H9 (cell line): Measurements from ENCODE around the gene GPR171. TPM values are rescaled to one million over a fixed set of nuclear protein-coding genes. Genes with fewer than 3 reads are reported as not detected.
"Not testable (repeated sequence)": the region's sequence is repeated elsewhere in the genome, so short reads cannot be mapped to it uniquely, and the experiment has no call there.

Experiments
- DNase-seq: peaks from one replicate; pipeline ENCODE4 v3.0.0-alpha.2; 2017
- H2AFZ ChIP-seq: one replicate; pipeline ENCODE4 v1.6.1; 2013; ENCODE audit warnings: mild to moderate bottlenecking, low read length, control low read depth, moderate library complexity
- H2AK5ac ChIP-seq: 2 replicates; pipeline ENCODE4 v1.6.1; 2013; ENCODE audit warnings: low read length, control low read depth, mixed read lengths; ENCODE audit not compliant: insufficient read length
- H2BK120ac ChIP-seq: one replicate; pipeline ENCODE4 v1.6.1; 2013; ENCODE audit warnings: low read depth, mild to moderate bottlenecking, low read length, control low read depth, inconsistent platforms; ENCODE audit not compliant: poor library complexity, severe bottlenecking
- H2BK12ac ChIP-seq: 2 replicates; pipeline ENCODE4 v1.6.1; 2013; ENCODE audit warnings: low read length, control low read depth, mixed read lengths, low read depth; ENCODE audit not compliant: insufficient read length
- H2BK15ac ChIP-seq: 2 replicates; pipeline ENCODE4 v1.6.1; 2013; ENCODE audit warnings: low read depth, low read length, control low read depth
- H2BK20ac ChIP-seq: one replicate; pipeline ENCODE4 v1.6.1; 2013; ENCODE audit warnings: low read depth, mild to moderate bottlenecking, low read length, control low read depth, inconsistent platforms; ENCODE audit not compliant: poor library complexity, severe bottlenecking
- H2BK5ac ChIP-seq: 2 replicates; pipeline ENCODE4 v1.6.1; 2013; ENCODE audit warnings: low read length, control low read depth, mixed read lengths; ENCODE audit not compliant: insufficient read length
- H3K14ac ChIP-seq: 2 replicates; pipeline ENCODE4 v1.6.1; 2013; ENCODE audit warnings: low read length, control low read depth; ENCODE audit not compliant: insufficient read depth
- H3K18ac ChIP-seq: 2 replicates; pipeline ENCODE4 v1.6.1; 2013; ENCODE audit warnings: low read depth, mild to moderate bottlenecking, mixed read lengths, low read length, control low read depth; ENCODE audit not compliant: insufficient read length
- H3K23ac ChIP-seq: 2 replicates; pipeline ENCODE4 v1.6.1; 2013; ENCODE audit warnings: low read length, control low read depth, mixed read lengths, low read depth; ENCODE audit not compliant: insufficient read length
- H3K23me2 ChIP-seq: 2 replicates; pipeline ENCODE4 v1.6.1; 2013; ENCODE audit warnings: low read depth, mild to moderate bottlenecking, mixed read lengths, low read length, control low read depth; ENCODE audit not compliant: insufficient read length, poor library complexity, severe bottlenecking
- H3K27ac ChIP-seq: 2 replicates; pipeline ENCODE4 v1.5.1; 2013; ENCODE audit warnings: low read length, control low read depth, mixed read lengths, low read depth; ENCODE audit not compliant: insufficient read length
- H3K27me3 ChIP-seq: 2 replicates; pipeline ENCODE4 v1.6.1; 2013; ENCODE audit warnings: low read length, control low read depth, inconsistent platforms; ENCODE audit not compliant: insufficient read depth
- H3K4ac ChIP-seq: 2 replicates; pipeline ENCODE4 v1.6.1; 2013; ENCODE audit warnings: low read depth, mild to moderate bottlenecking, control low read depth, inconsistent platforms, low read length, moderate library complexity
- H3K4me1 ChIP-seq: 2 replicates; pipeline ENCODE4 v1.6.1; 2013; ENCODE audit warnings: low read length, control low read depth, inconsistent platforms; ENCODE audit not compliant: insufficient read depth
- H3K4me2 ChIP-seq: 2 replicates; pipeline ENCODE4 v1.6.1; 2013; ENCODE audit warnings: low read length, control low read depth, mixed read lengths; ENCODE audit not compliant: insufficient read length, insufficient read depth
- H3K56ac ChIP-seq: 2 replicates; pipeline ENCODE4 v1.6.1; 2013; ENCODE audit warnings: low read depth, mild to moderate bottlenecking, mixed read lengths, low read length, control low read depth; ENCODE audit not compliant: insufficient read length
- H3K79me1 ChIP-seq: 2 replicates; pipeline ENCODE4 v1.6.1; 2013; ENCODE audit warnings: low read depth, mild to moderate bottlenecking, moderate library complexity, low read length, control low read depth, inconsistent platforms; ENCODE audit not compliant: insufficient read depth, poor library complexity, severe bottlenecking
- H3K79me2 ChIP-seq: 2 replicates; pipeline ENCODE4 v1.6.1; 2013; ENCODE audit warnings: low read length, control low read depth, inconsistent platforms; ENCODE audit not compliant: insufficient read depth
- H3K9ac ChIP-seq: 2 replicates; pipeline ENCODE4 v1.6.1; 2013; ENCODE audit warnings: low read length, control low read depth, mixed read lengths; ENCODE audit not compliant: insufficient read length; ENCODE audit errors: extremely low read depth
- H3K9me3 ChIP-seq: one replicate; pipeline ENCODE4 v1.6.1; 2013; ENCODE audit warnings: low read depth, low read length, inconsistent platforms; ENCODE audit not compliant: control insufficient read depth
- H3T11ph ChIP-seq: one replicate; pipeline ENCODE4 v1.6.1; 2013; ENCODE audit warnings: mild to moderate bottlenecking, low read length, control low read depth, inconsistent platforms
- H4K20me1 ChIP-seq: one replicate; pipeline ENCODE4 v1.6.1; 2013; ENCODE audit not compliant: control insufficient read depth, insufficient read length, insufficient read depth
- H4K5ac ChIP-seq: 2 replicates; pipeline ENCODE4 v1.6.1; 2013; ENCODE audit warnings: low read depth, mild to moderate bottlenecking, mixed read lengths, low read length, control low read depth; ENCODE audit not compliant: insufficient read length
- H4K8ac ChIP-seq: replicated peaks from 2 replicates; pipeline ENCODE4 v1.6.1; 2013; ENCODE audit warnings: low read length, control low read depth, mixed read lengths, low read depth; ENCODE audit not compliant: insufficient read length
- H4K91ac ChIP-seq: 2 replicates; pipeline ENCODE4 v1.6.1; 2013; ENCODE audit warnings: low read depth, mild to moderate bottlenecking, moderate library complexity, mixed read lengths, low read length, control low read depth; ENCODE audit not compliant: insufficient read length
- H3K27ac Mint-ChIP-seq, 3 experiments: 2 replicates in 2 of 3; 3 replicates in 1 of 3; pipeline ENCODE4 v1.8.0; 2020 to 2021; ENCODE audit warnings: mixed read lengths in 3 of 3, mild to moderate bottlenecking in 1 of 3, moderate library complexity in 1 of 3
- H3K27me3 Mint-ChIP-seq: 2 replicates; pipeline ENCODE4 v1.8.0; 2021; ENCODE audit warnings: low read depth, mild to moderate bottlenecking, moderate library complexity, mixed read lengths
- H3K36me3 Mint-ChIP-seq, 3 experiments: 2 replicates in 2 of 3; 3 replicates in 1 of 3; pipeline ENCODE4 v1.8.0; 2020 to 2021; ENCODE audit warnings: low read depth in 3 of 3, mixed read lengths in 3 of 3; ENCODE audit not compliant: insufficient read depth in 1 of 3
- H3K4me1 Mint-ChIP-seq, 2 experiments: 2 replicates each; pipeline ENCODE4 v1.8.0; 2020; ENCODE audit warnings: mixed read lengths in 2 of 2
- H3K4me3 Mint-ChIP-seq, 2 experiments: 2 replicates in 1 of 2; 3 replicates in 1 of 2; pipeline ENCODE4 v1.8.0; 2020 to 2021; ENCODE audit warnings: mild to moderate bottlenecking in 2 of 2, mixed read lengths in 2 of 2, moderate library complexity in 1 of 2
- H3K9me3 Mint-ChIP-seq, 2 experiments: 2 replicates in 1 of 2; 3 replicates in 1 of 2; pipeline ENCODE4 v1.8.0; 2020; ENCODE audit warnings: mild to moderate bottlenecking in 2 of 2, mixed read lengths in 2 of 2, moderate library complexity in 1 of 2
- WGBS: extraction: QIAGEN DNeasy Blood & Tissue Kit; methylation state at CpG from one replicate; pipeline ENCODE4 v1.1.7; 2013; ENCODE audit warnings: missing lambda C conversion rate, low lambda C conversion rate, mixed read lengths; ENCODE audit not compliant: insufficient read length; ENCODE audit errors: extremely low coverage; 5-methylcytosine and 5-hydroxymethylcytosine counted together
- total RNA-seq: library from RNA; stranded (reverse); gene quantifications from 2 replicates; pipeline ENCODE4 v1.2.1, GENCODE V29; 2021
- TF ChIP-seq, protein P1 (sequence below): fragments of 200-600 bp; sonication (generic); conservative IDR thresholded peaks from 3 replicates; pipeline ENCODE4 v1.8.0; 2021; ENCODE audit warnings: antibody characterized with exemption, mild to moderate bottlenecking

The GPR171 gene
- total RNA-seq, 1 experiment from 2014 or later: not detected

DNA sequence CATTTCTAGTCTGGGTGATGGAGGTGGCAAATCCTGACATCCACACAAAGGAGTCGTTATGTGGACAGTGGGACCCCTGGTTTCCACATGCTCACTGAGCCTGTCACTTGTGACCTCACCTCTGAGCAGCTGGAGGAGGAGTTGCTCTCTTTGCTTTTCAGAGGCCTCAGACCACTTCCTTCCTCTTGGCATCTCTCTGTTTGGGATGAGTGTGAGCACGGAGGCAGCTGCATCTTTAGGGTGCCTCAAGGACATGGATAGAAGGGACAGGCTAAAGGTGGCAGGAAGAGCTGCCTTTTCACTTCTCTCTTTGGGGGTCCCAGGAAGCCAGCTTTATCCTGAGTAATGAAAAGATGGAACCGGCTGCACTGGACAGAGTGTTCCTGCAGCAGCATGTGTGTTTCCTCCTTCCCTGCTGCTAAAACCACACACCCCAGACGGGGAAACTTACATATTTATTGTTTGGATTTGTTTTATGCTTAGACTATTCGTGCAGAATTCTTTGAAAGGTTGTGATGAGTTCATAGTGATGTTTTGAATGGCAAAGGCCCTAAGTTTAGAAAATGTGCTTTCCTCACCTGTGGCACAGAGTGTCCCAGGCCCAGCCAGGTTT lies 31.8 kb downstream of the GPR171 start:
- WGBS: no CpG with 5 or more reads among the region's 5 CpGs
- H3K27me3 ChIP-seq: no peaks in the 10 kb centered on the region
- no peak overlapping the region for H3K27ac ChIP-seq
- H3K4me1 Mint-ChIP-seq: peaks cover 7 to 12% of the 10 kb centered on the region in 2 experiments
- no peaks in the 10 kb centered on the region for H4K20me1 ChIP-seq
- H3K27ac Mint-ChIP-seq: no peak overlapping the region; a peak in 1 of 7 replicates
- H4K8ac ChIP-seq: no peak overlapping the region
- H3K56ac ChIP-seq: no peak overlapping the region
- no peaks in the 10 kb centered on the region for H3K23me2 ChIP-seq
- H3K4me3 Mint-ChIP-seq: no peak overlapping the region
- no peaks in the 10 kb centered on the region for H3K27me3 Mint-ChIP-seq
- peaks cover 0 to 2% (median 1%) of the 10 kb centered on the region in 3 experiments; a peak in 2 of 7 replicates for H3K36me3 Mint-ChIP-seq
- no peaks in the 10 kb centered on the region for H3K9me3 ChIP-seq
- H3K4ac ChIP-seq: no peak overlapping the region
- H4K5ac ChIP-seq: no peak overlapping the region
- no peak overlapping the region for H3K23ac ChIP-seq
- H3K14ac ChIP-seq: no peak overlapping the region
- H2AFZ ChIP-seq: no peak overlapping the region
- H2BK120ac ChIP-seq: no peak overlapping the region
- no peak for DNase-seq
- H3K79me1 ChIP-seq: no peaks in the 10 kb centered on the region
- no peak overlapping the region for H3K9ac ChIP-seq
- H2BK5ac ChIP-seq: no peak overlapping the region
- H3K4me1 ChIP-seq: peaks cover 2% of the 10 kb centered on the region; the same call in 1 of the 2 replicates
- no peak overlapping the region for H4K91ac ChIP-seq
- H2AK5ac ChIP-seq: no peak overlapping the region
- H2BK12ac ChIP-seq: no peak overlapping the region
- TF ChIP-seq, protein P1, sequence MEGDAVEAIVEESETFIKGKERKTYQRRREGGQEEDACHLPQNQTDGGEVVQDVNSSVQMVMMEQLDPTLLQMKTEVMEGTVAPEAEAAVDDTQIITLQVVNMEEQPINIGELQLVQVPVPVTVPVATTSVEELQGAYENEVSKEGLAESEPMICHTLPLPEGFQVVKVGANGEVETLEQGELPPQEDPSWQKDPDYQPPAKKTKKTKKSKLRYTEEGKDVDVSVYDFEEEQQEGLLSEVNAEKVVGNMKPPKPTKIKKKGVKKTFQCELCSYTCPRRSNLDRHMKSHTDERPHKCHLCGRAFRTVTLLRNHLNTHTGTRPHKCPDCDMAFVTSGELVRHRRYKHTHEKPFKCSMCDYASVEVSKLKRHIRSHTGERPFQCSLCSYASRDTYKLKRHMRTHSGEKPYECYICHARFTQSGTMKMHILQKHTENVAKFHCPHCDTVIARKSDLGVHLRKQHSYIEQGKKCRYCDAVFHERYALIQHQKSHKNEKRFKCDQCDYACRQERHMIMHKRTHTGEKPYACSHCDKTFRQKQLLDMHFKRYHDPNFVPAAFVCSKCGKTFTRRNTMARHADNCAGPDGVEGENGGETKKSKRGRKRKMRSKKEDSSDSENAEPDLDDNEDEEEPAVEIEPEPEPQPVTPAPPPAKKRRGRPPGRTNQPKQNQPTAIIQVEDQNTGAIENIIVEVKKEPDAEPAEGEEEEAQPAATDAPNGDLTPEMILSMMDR: no peak
- no peak overlapping the region for H3K18ac ChIP-seq
- no peak overlapping the region for H3T11ph ChIP-seq
- no peaks in the 10 kb centered on the region for H3K79me2 ChIP-seq
- H2BK20ac ChIP-seq: no peak overlapping the region
- no peaks in the 10 kb centered on the region for H3K9me3 Mint-ChIP-seq
- no peak overlapping the region for H2BK15ac ChIP-seq
- H3K4me2 ChIP-seq: no peak overlapping the region

DNA sequence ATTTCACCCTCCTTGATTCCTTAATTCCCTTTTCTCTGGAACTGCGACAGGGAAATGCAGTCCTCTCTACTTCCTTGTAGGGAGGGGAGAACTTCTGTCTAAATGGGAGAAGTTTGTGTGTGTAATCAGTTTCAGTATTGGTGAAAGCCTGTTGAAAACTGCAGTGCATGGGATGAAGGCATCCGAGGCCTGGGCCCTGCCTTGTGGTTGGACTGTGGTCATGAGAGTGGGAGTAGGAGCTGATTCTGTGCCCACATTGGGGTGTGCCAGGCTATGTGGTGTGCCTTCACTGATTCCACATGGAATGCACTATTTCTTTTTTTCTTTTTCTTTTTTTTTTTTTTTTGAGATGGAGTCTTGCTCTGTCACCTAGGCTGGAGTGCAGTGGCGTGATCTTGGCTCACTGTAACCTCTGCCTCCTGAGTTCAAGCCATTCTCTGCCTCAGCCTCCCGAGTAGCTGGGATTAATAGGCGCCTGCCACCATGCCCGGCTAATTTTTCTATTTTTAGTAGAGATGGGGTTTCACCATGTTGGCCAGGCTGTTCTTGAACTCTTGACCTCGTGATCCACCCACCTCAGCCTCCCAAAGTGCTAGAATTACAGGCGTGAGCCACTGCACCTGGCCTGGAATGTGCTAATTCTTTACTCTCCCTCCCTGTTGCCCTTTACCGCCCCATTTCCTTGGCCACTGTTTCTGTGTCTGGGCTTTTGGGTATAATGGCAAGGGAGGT lies 32.9 kb downstream of the GPR171 start:
- not testable (repeated sequence) for H3K14ac ChIP-seq, H3K23ac ChIP-seq
- H3K36me3 Mint-ChIP-seq: peaks cover 0 to 13% (median 6%) of the 10 kb centered on the region in 3 experiments; a peak in 3 of 7 replicates

More for the DNA sequence above, 32.9 kb downstream of the GPR171 start:
- not testable (repeated sequence) for H2BK20ac ChIP-seq, H3K27me3 ChIP-seq, H3K27ac Mint-ChIP-seq, H3K27me3 Mint-ChIP-seq, H3K4me3 Mint-ChIP-seq, H2AK5ac ChIP-seq, H3T11ph ChIP-seq, H3K9ac ChIP-seq, H3K56ac ChIP-seq, H3K79me2 ChIP-seq, H2BK120ac ChIP-seq, H4K91ac ChIP-seq, H3K4me1 ChIP-seq, H3K23me2 ChIP-seq, H3K4me2 ChIP-seq, DNase-seq, H2AFZ ChIP-seq, H3K9me3 ChIP-seq, H3K18ac ChIP-seq, H4K8ac ChIP-seq, H3K27ac ChIP-seq, H3K79me1 ChIP-seq, H2BK5ac ChIP-seq, H2BK12ac ChIP-seq, H2BK15ac ChIP-seq, H4K5ac ChIP-seq, H3K4ac ChIP-seq, H4K20me1 ChIP-seq, H3K9me3 Mint-ChIP-seq
- peaks cover 7 to 12% of the 10 kb centered on the region in 2 experiments for H3K4me1 Mint-ChIP-seq
- WGBS: no CpG with 5 or more reads among the region's 9 CpGs
